HepG2 (cell line): ENCODE measurements around the gene CDK14. TPM values are rescaled to one million over a fixed set of nuclear protein-coding genes. Genes with fewer than 3 reads are reported as not detected.

Experiments used
- ATAC-seq: fragments of 200-7000 bp; cut with Tn5 transposase; 3 replicates; pipeline ENCODE4 v1.9.1; 2020; ENCODE audit warnings: mild to moderate bottlenecking, moderate library complexity
- BruUV-seq: library from RNA; stranded (reverse); fragments of 400-500 nt; replicated peaks from 2 replicates; lab custom pipeline; 2021; lab: Mats Ljungman, UMichigan
- CTCF ChIA-PET: fragments of 300-600 bp; formaldehyde crosslinking; extraction: SDS; loops from one replicate; lab custom pipeline; 2021; ENCODE audit warnings: low total read pairs, inconsistent platforms, low intra/inter-chr PET ratio; lab: Yijun Ruan, JAX
- POLR2A ChIA-PET: fragments of 350-600 bp; sonication (Branson Sonifier 250); formaldehyde crosslinking; loops from one replicate; lab custom pipeline; 2020; ENCODE audit warnings: antibody characterized with exemption, inconsistent platforms; lab: Yijun Ruan, JAX
- DNase-seq: peaks from one replicate; pipeline ENCODE4 v3.0.0-alpha.2; 2015; ENCODE audit warnings: low spot score
- FAIRE-seq: peaks from 3 replicates; lab custom pipeline; 2011; peaks lifted over from hg19 to GRCh38; lab: Jason Lieb, UNC
- H2AFZ ChIP-seq: one replicate; pipeline ENCODE4 v1.6.1; 2011; ENCODE audit warnings: low read length, inconsistent platforms
- H3K27ac ChIP-seq: fragments of 300-600 bp; 3 replicates; pipeline ENCODE4 v1.8.0; 2011; ENCODE audit warnings: mixed run types, mild to moderate bottlenecking, mixed read lengths, low read length, inconsistent platforms; ENCODE audit not compliant: insufficient read depth; ENCODE audit errors: extremely low read length
- H3K27me3 ChIP-seq, 2 experiments: fragments of 200-600 bp in 1 of 2; 2 replicates in 1 of 2; 3 replicates in 1 of 2; pipeline versions ENCODE4 v1.6.0 to v1.8.0; 2011; ENCODE audit warnings: low read length in 2 of 2, mild to moderate bottlenecking in 2 of 2, moderate library complexity in 2 of 2, inconsistent platforms in 1 of 2; ENCODE audit not compliant: insufficient read depth in 2 of 2, control insufficient read depth in 1 of 2
- H3K36me3 ChIP-seq, 2 experiments: fragments of 200-600 bp in 1 of 2; replicated peaks in 1 of 2; 2 replicates in 1 of 2; 3 replicates in 1 of 2; pipeline versions ENCODE4 v1.5.1 to v1.8.0; 2011; ENCODE audit warnings: low read length in 2 of 2, inconsistent platforms in 1 of 2; ENCODE audit not compliant: insufficient read depth in 2 of 2, control insufficient read depth in 1 of 2
- H3K4me1 ChIP-seq: 2 replicates; pipeline ENCODE4 v1.5.1; 2012; ENCODE audit warnings: low read length, inconsistent platforms; ENCODE audit not compliant: insufficient read depth
- H3K4me2 ChIP-seq: 2 replicates; pipeline ENCODE4 v1.6.0; 2011; ENCODE audit warnings: low read depth, low read length, inconsistent platforms
- H3K4me3 ChIP-seq, 3 experiments: fragments of 200-600 bp in 1 of 3; sonication (generic), shearing (Covaris generic) in 1 of 3; replicated peaks in 1 of 3; 2 replicates each; pipeline ENCODE4 v1.5.1; 2011 to 2016; ENCODE audit warnings: low read length in 3 of 3, inconsistent platforms in 2 of 3, low read depth in 2 of 3, mild to moderate bottlenecking in 2 of 3, control low read depth in 1 of 3, mixed read lengths in 1 of 3; ENCODE audit not compliant: insufficient read depth in 1 of 3
- H3K79me2 ChIP-seq: one replicate; pipeline ENCODE4 v1.6.1; 2011; ENCODE audit warnings: low read length, inconsistent platforms; ENCODE audit not compliant: insufficient read depth
- H3K9ac ChIP-seq: 2 replicates; pipeline ENCODE4 v1.6.0; 2011; ENCODE audit warnings: mild to moderate bottlenecking, low read depth, low read length, inconsistent platforms; ENCODE audit not compliant: insufficient read depth
- H3K9me3 ChIP-seq: 2 replicates; pipeline ENCODE4 v1.5.1; 2012; ENCODE audit warnings: mild to moderate bottlenecking, low read length
- H4K20me1 ChIP-seq: 2 replicates; pipeline ENCODE4 v1.6.0; 2011; ENCODE audit warnings: inconsistent platforms, mild to moderate bottlenecking, low read length, moderate library complexity; ENCODE audit not compliant: insufficient read depth
- DMAP1 ChIP-seq: IDR thresholded peaks from 2 replicates; pipeline ENCODE4 v1.6.1; 2016
- IKZF4 ChIP-seq: sonication (generic); formaldehyde crosslinking; IDR thresholded peaks from 2 replicates; pipeline ENCODE4 v1.5.1; 2020; ENCODE audit warnings: borderline replicate concordance, mild to moderate bottlenecking, low read depth, missing genetic modification reagents; ENCODE audit errors: not compliant biosample characterization
- MEIS1 ChIP-seq: sonication (generic); formaldehyde crosslinking; IDR thresholded peaks from 2 replicates; pipeline ENCODE4 v1.9.0; 2021; ENCODE audit warnings: mild to moderate bottlenecking, missing genetic modification reagents, moderate library complexity, borderline replicate concordance
- NCOA5 ChIP-seq: sonication (generic); formaldehyde crosslinking; IDR thresholded peaks from 2 replicates; pipeline ENCODE4 v1.4.0; 2020; ENCODE audit warnings: missing genetic modification reagents
- NFE2L1 ChIP-seq: sonication (generic); formaldehyde crosslinking; IDR thresholded peaks from 2 replicates; pipeline ENCODE4 v1.4.0; 2020; ENCODE audit warnings: missing genetic modification reagents, mild to moderate bottlenecking, borderline replicate concordance
- RXRB ChIP-seq: IDR thresholded peaks from 2 replicates; pipeline ENCODE4 v1.6.1; 2016; ENCODE audit warnings: borderline replicate concordance, missing genetic modification reagents, missing compliant biosample characterization
- SIX1 ChIP-seq: sonication (generic); formaldehyde crosslinking; IDR thresholded peaks from 2 replicates; pipeline ENCODE4 v1.4.0; 2020; ENCODE audit warnings: missing genetic modification reagents, borderline replicate concordance
- SP2 ChIP-seq: sonication (generic); formaldehyde crosslinking; IDR thresholded peaks from 2 replicates; pipeline ENCODE4 v1.5.1; 2020; ENCODE audit warnings: mild to moderate bottlenecking, missing genetic modification reagents
- ZNF30 ChIP-seq: sonication (generic); formaldehyde crosslinking; IDR thresholded peaks from 2 replicates; pipeline ENCODE4 v1.5.0; 2020; ENCODE audit warnings: mild to moderate bottlenecking, missing genetic modification reagents
- ZNF367 ChIP-seq: sonication (generic); formaldehyde crosslinking; IDR thresholded peaks from 2 replicates; pipeline ENCODE4 v1.4.0; 2020; ENCODE audit warnings: missing genetic modification reagents, borderline replicate concordance
- ZNF460 ChIP-seq: sonication (generic); formaldehyde crosslinking; IDR thresholded peaks from 2 replicates; pipeline ENCODE4 v1.5.1; 2020; ENCODE audit warnings: missing genetic modification reagents, mild to moderate bottlenecking, borderline replicate concordance
- WGBS: methylation state at CpG from one replicate; pipeline ENCODE4 v1.1.6; 2017; ENCODE audit warnings: low lambda C conversion rate; 5-methylcytosine and 5-hydroxymethylcytosine counted together
- in situ Hi-C: cut with HindIII; loops from 2 replicates; pipeline ENCODE4 v1.10.0; 2017; ENCODE audit warnings: low pct_unique_long_range_greater_than_20kb; ENCODE audit not compliant: extremely low pct_ligation_motif_present
- intact Hi-C: fragments of 100-400 bp; cut with micrococcal nuclease; formaldehyde crosslinking; loops from one replicate; pipeline ENCODE4 v1.10.0; 2022; ENCODE audit not compliant: unreplicated experiment
- polyA plus RNA-seq, 8 experiments: library from polyadenylated mRNA; depleted of rRNA in 3 of 8; stranded (reverse) in 7 of 8; unstranded in 1 of 8; fragments of >200 nt; fragmentation: Illumina TruSeq in 4 of 8; extraction: Trizol in 4 of 8; gene quantifications; 2 replicates each; pipeline versions ENCODE4 v1.2.1 to v1.2.3, GENCODE V29; 2011 to 2016; ENCODE audit warnings: low read depth in 4 of 8, missing spikeins in 1 of 8, mixed read lengths in 1 of 8; ENCODE audit not compliant: insufficient read depth in 1 of 8
- total RNA-seq, 5 experiments: library from RNA; depleted of rRNA; stranded (reverse); fragments of >200 nt; fragmentation: Illumina TruSeq; extraction: Trizol; gene quantifications; 2 replicates each; pipeline ENCODE4 v1.2.3, GENCODE V29; 2016; ENCODE audit warnings: low read depth in 1 of 5
- TF ChIP-seq, protein P1 (sequence below): sonication (generic); formaldehyde crosslinking; conservative IDR thresholded peaks from 2 replicates; pipeline ENCODE4 v1.4.0; 2020; ENCODE audit warnings: mild to moderate bottlenecking, missing genetic modification reagents, moderate library complexity
- TF ChIP-seq, protein P2 (sequence below): sonication (generic); formaldehyde crosslinking; IDR thresholded peaks from 2 replicates; pipeline ENCODE4 v1.4.0; 2020; ENCODE audit warnings: missing genetic modification reagents; ENCODE audit errors: not compliant biosample characterization
- TF ChIP-seq, protein P3 (sequence below): sonication (generic); formaldehyde crosslinking; IDR thresholded peaks from 2 replicates; pipeline ENCODE4 v1.4.0; 2020; ENCODE audit warnings: low read depth, mild to moderate bottlenecking, missing genetic modification reagents
- TF ChIP-seq, protein P4 (sequence below): sonication (generic); formaldehyde crosslinking; IDR thresholded peaks from 2 replicates; pipeline ENCODE4 v1.5.0; 2020; ENCODE audit warnings: missing genetic modification reagents
- TF ChIP-seq, protein P5 (sequence below): sonication (generic); formaldehyde crosslinking; IDR thresholded peaks from 2 replicates; pipeline ENCODE4 v1.8.0; 2022; ENCODE audit warnings: missing genetic modification reagents, low read depth, mild to moderate bottlenecking, borderline replicate concordance

CDK14 gene
- total and polyA plus RNA-seq, 2 of the 13 experiments (the other 11 are each of a cell fraction or from before 2014, with no cell fraction given) = 0.26 to 0.71 TPM

DNA sequence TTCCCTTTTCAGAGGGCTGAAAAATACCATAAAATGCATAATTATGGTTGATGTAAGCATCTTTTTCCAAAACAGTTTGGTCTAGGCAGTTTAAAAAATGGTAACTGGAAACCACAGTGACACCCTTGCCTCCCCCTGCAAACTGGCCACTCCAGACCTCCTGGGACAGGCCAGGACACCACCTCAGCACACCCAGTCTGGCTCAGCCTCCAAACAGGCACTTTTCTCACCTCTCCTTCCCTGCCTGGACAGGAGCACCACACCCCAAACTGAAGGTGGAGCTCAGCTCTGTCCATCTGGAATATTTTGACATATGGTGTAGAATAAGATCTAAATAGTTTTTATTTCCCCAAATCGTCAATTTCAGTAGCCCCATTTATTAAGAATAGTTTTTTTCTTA lies 78.5 kb downstream of the CDK14 start (continued):
- TF ChIP-seq, protein P1, sequence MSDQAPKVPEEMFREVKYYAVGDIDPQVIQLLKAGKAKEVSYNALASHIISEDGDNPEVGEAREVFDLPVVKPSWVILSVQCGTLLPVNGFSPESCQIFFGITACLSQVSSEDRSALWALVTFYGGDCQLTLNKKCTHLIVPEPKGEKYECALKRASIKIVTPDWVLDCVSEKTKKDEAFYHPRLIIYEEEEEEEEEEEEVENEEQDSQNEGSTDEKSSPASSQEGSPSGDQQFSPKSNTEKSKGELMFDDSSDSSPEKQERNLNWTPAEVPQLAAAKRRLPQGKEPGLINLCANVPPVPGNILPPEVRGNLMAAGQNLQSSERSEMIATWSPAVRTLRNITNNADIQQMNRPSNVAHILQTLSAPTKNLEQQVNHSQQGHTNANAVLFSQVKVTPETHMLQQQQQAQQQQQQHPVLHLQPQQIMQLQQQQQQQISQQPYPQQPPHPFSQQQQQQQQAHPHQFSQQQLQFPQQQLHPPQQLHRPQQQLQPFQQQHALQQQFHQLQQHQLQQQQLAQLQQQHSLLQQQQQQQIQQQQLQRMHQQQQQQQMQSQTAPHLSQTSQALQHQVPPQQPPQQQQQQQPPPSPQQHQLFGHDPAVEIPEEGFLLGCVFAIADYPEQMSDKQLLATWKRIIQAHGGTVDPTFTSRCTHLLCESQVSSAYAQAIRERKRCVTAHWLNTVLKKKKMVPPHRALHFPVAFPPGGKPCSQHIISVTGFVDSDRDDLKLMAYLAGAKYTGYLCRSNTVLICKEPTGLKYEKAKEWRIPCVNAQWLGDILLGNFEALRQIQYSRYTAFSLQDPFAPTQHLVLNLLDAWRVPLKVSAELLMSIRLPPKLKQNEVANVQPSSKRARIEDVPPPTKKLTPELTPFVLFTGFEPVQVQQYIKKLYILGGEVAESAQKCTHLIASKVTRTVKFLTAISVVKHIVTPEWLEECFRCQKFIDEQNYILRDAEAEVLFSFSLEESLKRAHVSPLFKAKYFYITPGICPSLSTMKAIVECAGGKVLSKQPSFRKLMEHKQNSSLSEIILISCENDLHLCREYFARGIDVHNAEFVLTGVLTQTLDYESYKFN (CRISPR knock-in tag) = no peak
- TF ChIP-seq DMAP1 (no peak), NCOA5 (CRISPR knock-in tag) (no peak), SIX1 (CRISPR knock-in tag) (no peak), ZNF460 (CRISPR knock-in tag) (no peak), ZNF30 (CRISPR knock-in tag) (no peak)
- TF ChIP-seq, protein P2, sequence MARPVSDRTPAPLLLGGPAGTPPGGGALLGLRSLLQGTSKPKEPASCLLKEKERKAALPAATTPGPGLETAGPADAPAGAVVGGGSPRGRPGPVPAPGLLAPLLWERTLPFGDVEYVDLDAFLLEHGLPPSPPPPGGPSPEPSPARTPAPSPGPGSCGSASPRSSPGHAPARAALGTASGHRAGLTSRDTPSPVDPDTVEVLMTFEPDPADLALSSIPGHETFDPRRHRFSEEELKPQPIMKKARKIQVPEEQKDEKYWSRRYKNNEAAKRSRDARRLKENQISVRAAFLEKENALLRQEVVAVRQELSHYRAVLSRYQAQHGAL (CRISPR knock-in tag) = no peak
- TF ChIP-seq, protein P3, sequence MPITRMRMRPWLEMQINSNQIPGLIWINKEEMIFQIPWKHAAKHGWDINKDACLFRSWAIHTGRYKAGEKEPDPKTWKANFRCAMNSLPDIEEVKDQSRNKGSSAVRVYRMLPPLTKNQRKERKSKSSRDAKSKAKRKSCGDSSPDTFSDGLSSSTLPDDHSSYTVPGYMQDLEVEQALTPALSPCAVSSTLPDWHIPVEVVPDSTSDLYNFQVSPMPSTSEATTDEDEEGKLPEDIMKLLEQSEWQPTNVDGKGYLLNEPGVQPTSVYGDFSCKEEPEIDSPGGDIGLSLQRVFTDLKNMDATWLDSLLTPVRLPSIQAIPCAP (CRISPR knock-in tag) = no peak

DNA sequence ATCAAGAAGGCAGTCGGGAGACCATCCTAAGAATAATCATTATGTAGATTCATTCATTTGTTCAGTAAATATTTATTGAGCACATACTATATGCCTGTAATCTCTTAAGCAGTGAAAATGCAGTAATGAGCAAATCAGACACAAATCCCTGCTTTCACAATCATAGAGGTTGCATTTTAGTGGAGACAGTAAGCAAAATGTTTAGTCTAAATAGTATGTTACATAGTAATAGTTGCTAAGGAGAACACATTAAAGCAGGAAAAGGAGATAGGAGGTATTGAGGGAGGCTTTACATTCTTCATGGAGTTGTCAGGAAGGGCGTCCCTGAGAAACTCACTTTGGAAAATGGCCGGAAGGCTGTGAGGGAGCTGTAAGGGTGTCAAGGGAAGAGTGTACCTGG lies 79.9 kb downstream of the CDK14 start:
- Histone ChIP-seq H4K20me1 (no peaks in the 10 kb centered on the region), H3K9me3 (no peaks in the 10 kb centered on the region), H3K36me3 (no peaks in the 10 kb centered on the region), H3K27me3 (no peaks in the 10 kb centered on the region), H3K79me2 (no peaks in the 10 kb centered on the region), H2AFZ (no peak overlapping the region), H3K9ac (no peak overlapping the region), H3K27ac (no peak overlapping the region), H3K4me1 (no peaks in the 10 kb centered on the region), H3K4me3 (no peak overlapping the region), H3K4me2 (no peak overlapping the region)
- ChIA-PET CTCF (no interaction called here), POLR2A (no interaction called here)
- ATAC-seq (no peak), FAIRE-seq (no peak), DNase-seq (no peak)
- in situ Hi-C loops (no loop called here), intact Hi-C loops (no loop called here)
- BruUV-seq = no TSS peak
- WGBS = 13% methylated on average over 3 of the region's 3 CpGs
- TF ChIP-seq, protein P2 (CRISPR knock-in tag) = no peak
- TF ChIP-seq MEIS1 (CRISPR knock-in tag) (no peak), RXRB (CRISPR knock-in tag) (no peak), SP2 (no peak), IKZF4 (CRISPR knock-in tag) (no peak), ZNF367 (CRISPR knock-in tag) (no peak), NFE2L1 (no peak)
- TF ChIP-seq, protein P4, sequence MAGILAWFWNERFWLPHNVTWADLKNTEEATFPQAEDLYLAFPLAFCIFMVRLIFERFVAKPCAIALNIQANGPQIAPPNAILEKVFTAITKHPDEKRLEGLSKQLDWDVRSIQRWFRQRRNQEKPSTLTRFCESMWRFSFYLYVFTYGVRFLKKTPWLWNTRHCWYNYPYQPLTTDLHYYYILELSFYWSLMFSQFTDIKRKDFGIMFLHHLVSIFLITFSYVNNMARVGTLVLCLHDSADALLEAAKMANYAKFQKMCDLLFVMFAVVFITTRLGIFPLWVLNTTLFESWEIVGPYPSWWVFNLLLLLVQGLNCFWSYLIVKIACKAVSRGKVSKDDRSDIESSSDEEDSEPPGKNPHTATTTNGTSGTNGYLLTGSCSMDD (CRISPR knock-in tag) = no peak
- TF ChIP-seq, protein P5, sequence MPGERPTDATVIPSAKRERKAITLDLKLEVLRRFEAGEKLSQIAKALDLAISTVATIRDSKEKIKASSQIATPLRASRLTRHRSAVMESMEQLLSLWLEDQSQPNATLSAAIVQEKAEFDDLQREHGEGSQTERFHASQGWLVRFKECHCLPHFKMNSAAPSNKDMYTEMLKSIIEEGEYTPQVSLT (CRISPR knock-in tag) = no peak
